IPS DF 4.7 (cell line): ENCODE measurements around the gene NPHP4.
"Not testable (repeated sequence)": the region's sequence is repeated elsewhere in the genome, so short reads cannot be mapped to it uniquely, and the experiment has no call there.

ENCODE experiments used
- DNase-seq: peaks from one replicate; pipeline ENCODE4 v3.0.0-alpha.2; 2013; ENCODE audit warnings: low spot score; ENCODE audit errors: extremely low read depth

NPHP4 gene

GRCh38 chr1:5936126-5936525 is 56.1 kb downstream of the NPHP4 start:
- no peak for DNase-seq

GRCh38 chr1:5935026-5935425 is 57.2 kb downstream of the NPHP4 start:
- no peak for DNase-seq

DNA sequence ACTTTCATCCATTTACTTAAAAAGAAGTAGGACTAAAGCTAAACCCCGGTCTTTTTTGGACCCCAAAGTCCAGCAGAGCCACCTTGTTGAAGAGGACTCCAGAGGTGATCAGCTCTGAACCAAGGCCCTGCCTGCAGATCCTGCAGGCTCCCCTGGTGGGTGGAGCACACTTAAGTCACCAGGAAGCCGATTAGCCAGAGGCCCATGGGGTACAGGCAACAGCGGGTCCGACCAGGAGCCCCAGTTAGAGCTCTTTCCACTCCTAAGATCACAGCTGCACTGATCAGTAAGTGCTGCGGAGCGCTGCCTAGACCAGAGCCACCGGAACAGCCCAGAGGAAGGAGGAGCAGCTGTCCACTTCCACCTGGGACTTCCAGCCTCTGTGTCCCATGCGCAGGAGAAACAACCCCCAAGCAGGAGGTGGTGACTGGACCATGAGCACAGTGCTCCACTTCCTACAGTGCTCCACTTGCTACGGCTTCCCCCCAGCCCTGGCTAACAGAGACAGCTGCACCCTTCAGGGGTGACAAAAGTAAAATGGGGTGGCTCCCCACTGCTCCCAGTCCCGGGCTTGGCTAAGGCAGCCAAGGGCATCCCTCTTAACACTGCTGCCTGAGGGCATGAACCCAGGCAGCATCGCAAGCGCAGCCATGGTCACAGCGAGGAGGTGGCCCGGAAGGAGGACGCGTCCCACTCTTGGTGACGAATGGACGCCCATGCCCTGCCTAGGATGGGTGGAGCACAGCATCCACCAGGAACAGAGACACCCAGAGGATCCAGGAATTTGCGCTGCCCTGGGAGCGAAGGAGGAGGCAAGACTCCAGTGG is 58.0 kb downstream of the NPHP4 start:
- DNase-seq = no peak

DNA sequence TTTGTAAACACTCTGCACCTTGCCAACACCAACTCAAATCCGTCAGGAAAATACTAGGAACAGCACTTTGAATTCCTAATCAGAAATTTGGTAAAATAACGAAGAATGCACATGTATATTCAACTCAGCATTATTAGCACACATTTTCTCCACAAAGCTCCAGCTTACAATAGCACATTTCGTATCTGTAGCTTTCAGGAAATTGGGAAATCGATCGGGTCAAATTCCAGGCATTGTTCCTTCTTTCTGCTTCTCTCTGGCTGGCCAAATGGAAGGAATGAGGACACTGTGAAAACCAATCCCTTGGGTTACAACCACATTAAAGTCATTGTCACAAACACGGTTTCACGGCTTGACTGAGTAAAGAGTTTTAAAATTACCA is 58.6 kb downstream of the NPHP4 start:
- no peak for DNase-seq

GRCh38 chr1:5933050-5933449 is 59.2 kb downstream of the NPHP4 start:
- DNase-seq = no peak

DNA sequence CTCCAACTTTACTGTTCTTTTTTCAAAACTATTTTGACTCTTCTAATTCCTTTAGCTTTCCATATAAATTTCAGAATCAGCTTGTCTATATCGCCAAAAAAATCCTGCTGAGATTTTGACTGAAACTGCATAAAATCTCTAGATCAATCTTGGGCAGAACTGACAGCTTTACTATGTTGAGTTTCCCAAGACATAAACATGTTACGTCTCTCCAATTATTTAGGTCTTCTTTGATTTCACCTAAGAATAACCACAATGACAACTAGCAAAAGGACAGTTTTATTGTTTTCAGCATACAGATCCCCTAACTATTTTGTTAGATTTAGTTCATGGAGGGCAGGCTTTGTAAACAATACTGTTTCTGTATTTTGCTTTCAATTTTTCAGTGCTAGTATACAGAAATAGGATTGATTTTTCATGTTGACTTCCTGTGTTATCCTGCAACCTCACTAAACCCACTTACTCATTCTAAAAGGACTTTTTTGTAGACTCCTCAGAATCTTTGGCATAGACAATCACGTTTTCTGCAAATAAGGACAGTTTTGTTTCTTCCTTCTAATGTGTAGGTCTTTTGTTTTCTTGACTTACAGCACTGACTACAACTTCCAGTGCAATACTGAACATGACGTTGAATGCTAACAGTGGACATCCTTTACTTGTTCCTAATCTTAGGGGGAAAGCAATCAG is 63.4 kb downstream of the NPHP4 start:
- no peak for DNase-seq

DNA sequence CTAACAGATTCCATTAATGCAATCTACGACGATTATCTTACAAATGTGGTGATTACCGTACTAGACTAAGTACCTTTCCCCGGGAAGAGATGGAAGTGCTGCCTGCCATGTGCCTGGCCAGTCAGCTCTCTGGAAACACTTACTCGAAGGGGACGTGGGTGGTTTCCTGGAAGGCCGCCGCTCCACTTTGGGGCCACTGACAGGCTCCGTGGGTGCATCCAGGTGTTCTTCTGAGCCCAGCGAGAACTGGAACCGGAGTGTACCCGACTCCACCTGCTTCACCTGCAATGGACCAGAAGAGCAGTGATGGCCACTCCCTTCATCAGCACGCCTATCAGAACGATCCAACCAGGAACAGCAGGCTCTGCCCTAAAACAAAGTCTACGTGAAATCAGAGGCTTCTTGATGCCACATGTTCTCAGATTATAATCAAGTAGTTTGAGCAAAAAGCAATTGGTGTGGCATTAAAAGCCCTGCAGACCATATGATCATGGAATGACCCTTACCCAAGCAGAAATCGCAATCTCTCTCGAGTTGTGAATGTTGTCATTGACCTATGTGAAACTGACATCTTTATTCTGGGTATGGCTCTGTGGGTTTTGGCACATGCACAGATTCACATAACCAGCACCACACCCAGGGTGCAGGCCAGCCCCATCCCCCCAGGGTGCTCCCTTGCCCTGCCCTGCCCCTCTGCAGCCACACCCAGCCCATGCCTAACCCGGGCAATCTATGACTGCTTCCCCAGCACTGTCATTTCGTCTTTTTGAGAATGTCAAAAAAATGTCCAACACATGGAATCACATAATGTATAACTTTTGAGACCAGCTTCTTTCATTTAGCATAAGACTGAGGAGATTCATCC is 64.5 kb downstream of the NPHP4 start:
- DNase-seq = no peak

DNA sequence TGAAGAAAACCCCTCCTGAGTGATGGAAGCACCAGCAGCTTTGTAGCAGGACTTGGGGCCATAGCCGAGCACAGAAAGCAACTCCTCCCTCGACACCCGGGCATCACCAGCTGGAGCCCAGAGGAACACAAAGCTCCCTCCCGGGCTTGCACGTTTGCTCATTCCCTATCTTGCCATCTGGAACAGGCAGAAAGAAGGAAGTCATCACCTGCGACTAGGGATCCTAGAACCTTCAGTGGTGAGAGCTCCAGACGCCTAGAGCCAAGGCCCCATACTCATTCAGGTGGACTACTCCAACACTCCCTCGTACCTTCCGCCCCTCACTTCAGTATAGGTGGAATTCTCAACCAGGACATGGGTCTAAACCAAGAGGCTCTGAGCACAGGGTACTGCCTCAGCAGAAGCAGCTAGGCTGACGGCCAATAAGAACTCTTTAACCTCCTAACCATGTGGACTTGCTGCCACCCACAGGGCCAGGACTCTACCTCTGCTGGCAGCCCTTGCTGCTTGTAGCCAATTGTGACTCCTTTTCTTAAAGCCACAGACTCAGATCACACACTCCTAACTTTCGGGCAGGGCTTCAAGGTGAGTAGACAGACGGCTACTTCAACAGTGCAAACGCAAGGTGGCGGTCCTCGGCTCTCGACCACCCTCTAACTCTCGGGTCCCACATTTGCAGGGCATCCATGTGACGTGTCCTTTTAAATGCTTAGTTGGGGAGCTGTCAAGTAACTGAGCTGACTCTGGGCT is 65.4 kb downstream of the NPHP4 start:
- no peak for DNase-seq

DNA sequence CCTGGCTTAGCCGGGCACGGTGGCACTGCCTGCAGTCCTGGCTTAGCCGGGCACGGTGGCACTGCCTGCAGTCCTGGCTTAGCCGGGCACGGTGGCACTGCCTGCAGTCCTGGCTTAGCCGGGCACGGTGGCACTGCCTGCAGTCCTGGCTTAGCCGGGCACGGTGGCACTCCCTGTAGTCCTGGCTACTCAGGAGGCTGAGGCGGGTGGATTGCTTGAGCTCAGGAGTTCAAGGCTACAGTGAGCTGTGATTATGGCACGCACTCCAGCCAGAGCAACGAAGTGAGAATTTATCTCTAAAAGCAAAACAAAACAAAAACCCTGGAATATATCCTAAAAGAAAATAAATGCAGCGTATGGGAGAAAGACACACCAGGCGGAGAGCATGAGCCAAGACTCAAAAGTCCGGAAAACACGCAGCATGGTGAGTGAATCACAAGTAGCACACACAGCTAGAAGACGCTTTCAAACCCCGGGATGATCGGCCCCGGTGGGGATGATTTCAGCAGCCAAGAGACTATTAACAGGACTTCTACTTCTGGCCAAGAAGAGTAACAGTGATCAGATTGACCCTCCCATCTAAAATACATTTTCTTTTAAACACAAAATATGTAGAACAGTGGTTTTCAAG is 69.4 kb downstream of the NPHP4 start:
- DNase-seq = not testable (repeated sequence)

- no peak for DNase-seq
Observed at GRCh38 chr1:5921671-5922070, 70.6 kb downstream of the NPHP4 start.

GRCh38 chr1:5921129-5921528 is 71.1 kb downstream of the NPHP4 start:
- no peak for DNase-seq

- no peak for DNase-seq
Observed at GRCh38 chr1:5920201-5920600, 72.0 kb downstream of the NPHP4 start.

DNA sequence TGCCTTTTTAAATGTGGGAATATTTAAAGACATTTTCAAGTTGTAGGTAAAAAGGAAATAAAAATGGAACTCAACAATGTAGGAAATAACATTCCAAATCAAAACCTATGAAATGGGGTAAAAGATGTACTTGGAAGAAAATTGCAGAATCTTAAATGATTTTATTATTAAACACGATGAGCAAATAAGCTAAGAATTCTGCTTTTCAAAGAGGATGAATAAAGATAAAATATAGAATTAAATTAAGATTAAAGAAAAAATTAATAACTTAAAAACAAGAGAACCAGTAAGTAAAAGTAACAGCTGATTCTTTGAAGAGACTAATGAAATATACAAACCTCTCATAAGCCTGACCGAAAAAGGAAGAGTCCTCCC is 74.0 kb downstream of the NPHP4 start:
- no peak for DNase-seq

DNA sequence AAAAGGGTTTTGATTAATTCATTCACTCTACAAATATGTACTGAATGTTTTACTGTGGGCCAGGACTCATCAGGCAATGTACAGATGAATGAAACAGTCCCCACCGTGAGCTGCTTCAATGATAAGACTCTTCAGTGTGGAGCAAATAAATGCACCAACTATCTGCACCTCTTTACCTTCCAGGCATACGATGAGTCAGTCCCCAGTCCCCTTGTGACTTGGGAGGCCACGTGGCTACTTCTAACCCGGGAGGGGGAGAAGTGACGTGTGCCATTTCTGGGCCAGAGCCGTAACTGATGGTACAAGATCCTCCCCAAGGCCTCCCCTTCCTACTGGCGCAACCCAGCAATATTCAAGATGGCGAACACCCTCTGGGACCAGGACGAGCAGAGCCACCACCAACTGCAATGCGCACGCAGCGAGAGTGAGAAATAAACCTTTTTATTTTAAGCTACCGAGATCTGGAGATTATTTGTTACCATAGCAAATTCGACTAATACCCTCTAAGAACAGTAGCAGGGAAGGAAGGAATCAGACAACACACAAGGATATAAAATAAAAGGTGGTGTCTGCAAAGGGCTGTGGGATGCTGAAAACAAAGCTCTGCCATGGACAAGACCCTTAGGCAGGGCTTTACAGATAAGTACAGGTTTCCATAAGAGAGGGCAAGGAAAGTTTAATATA is 74.5 kb downstream of the NPHP4 start:
- DNase-seq = no peak

DNA sequence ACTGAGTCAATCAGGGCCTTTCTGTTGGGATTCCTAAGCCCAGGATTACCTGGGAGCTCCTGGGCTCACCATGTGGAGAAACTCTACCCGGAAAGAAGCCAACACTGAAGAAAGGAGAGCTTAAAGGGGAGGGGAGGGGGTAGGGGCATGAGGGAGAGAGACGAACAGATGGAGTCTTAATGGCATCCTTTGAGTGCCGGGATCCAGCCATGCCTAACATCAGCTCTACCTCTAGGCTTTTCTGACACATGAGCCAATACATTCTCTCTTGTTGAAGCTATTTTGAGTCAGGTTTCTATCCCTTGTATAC is 75.0 kb downstream of the NPHP4 start:
- DNase-seq = no peak

DNA sequence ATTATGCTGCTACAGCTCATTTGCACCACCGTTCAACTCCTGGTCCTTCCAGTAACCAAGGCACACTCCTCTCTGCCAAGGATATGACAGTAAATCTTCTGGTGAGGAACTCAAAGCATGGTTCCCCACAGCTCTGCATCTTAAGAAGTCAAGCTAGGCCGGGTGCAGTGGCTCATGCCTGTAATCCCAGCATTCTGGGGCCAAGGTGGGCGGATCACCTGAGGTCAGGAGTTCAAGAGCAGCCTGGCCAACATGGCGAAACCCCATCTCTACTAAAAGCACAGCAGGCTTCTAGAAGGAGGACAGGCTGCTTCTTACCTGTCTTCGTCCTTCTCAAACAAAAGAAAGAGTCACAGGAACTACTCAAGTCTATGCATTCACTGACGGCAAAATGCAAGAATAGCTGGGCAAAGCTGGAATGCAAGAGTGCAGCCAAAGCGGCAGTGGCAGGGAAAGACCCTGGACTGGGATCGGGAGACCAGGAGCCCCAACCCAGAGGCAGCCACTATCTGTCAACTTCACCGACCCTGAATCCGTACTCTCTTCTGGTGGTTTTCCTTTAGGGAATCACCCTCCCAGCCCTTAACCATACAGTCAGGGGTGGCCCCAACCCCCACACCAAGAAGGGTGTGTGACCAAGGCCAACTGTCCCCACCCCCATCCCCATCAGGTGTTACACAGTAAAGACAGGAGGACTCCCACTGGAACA is 75.5 kb downstream of the NPHP4 start:
- no peak for DNase-seq

GRCh38 chr1:5915587-5916571 is 76.3 kb downstream of the NPHP4 start:
- DNase-seq = no peak

DNA sequence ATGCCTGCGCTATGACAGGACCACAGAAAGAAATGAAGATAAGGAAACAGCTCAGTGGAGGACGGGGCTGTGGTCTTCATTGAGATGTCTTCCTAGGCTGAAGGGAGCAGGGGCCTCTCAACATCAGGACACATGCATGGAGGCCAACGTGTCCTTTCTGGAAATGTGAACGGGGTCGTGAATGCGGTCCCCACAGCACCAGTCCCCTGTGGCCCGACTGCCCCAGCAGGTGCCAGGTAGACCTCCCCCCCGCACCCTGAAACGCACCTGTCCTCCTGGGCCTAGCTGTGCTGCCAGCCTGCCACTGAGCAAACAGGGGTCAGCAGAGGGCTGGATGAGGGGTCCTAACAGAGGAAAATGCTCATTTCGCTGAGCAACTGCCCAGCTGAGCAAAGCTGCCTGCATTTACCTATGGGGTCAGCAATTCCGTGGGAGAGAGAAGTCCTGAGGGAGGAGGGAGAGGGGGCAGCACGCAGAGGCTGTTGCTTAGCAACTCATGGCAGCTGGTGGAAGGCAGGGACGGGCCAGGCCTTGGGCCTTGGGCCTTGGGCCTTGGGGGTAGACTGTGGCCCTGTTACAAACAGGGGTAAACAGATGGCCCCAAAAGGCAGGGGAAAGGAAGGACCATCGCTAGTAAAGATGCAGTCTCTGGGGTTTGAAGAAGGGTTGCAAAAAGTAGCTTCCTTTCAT is 77.4 kb downstream of the NPHP4 start:
- DNase-seq = no peak
